HL-60 (cell line): ENCODE results near the gene MEX3C.

Experiments used
- GABPA ChIP-seq: IDR thresholded peaks from 2 replicates; pipeline ENCODE4 v1.6.1; 2012; ENCODE audit warnings: low read depth
- POLR2AphosphoS5 ChIP-seq: IDR thresholded peaks from 2 replicates; pipeline ENCODE4 v1.6.1; 2012; ENCODE audit warnings: low read depth
- SPI1 ChIP-seq: IDR thresholded peaks from 2 replicates; pipeline ENCODE4 v1.6.1; 2012; ENCODE audit warnings: low read depth, mild to moderate bottlenecking, borderline replicate concordance
- TF ChIP-seq, protein P1 (sequence below): IDR thresholded peaks from one replicate; pipeline ENCODE4 v1.5.1; 2011; ENCODE audit warnings: low read length, control low read depth, inconsistent platforms; ENCODE audit not compliant: insufficient read depth
- TF ChIP-seq, protein P2 (sequence below): IDR thresholded peaks from 2 replicates; pipeline ENCODE4 v1.6.1; 2012; ENCODE audit warnings: low read depth; ENCODE audit not compliant: insufficient replicate concordance

DNA sequence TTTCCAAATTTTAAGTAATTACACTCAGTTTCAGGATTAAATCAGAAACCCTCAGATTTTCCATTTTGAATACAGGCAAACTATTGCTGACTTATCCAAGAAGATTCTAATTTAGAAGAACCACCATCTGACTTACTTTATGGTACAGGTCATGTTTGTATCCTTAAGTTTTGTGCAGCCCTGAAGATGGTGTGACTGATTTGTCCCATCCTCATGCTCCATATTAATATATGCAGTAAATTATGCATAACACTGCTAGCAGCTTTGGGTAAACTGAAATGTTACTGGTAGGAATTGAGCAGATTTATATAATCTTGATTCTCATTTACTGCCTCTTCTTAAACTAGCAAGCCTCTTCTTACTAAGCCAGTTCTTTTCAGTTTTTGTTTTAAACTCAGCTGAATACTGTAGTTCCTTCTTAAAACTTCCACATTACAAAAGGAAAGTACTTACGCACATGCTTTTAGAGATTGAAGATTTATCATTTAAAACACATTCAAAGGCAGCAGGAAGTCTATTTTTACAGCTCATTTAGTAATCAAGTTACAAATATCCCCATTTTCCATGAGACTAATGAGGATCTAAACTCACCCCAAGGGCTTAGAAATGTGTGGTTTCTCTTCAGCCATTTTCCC, 25.7 kb downstream of the MEX3C start:
- TF ChIP-seq, protein P1, sequence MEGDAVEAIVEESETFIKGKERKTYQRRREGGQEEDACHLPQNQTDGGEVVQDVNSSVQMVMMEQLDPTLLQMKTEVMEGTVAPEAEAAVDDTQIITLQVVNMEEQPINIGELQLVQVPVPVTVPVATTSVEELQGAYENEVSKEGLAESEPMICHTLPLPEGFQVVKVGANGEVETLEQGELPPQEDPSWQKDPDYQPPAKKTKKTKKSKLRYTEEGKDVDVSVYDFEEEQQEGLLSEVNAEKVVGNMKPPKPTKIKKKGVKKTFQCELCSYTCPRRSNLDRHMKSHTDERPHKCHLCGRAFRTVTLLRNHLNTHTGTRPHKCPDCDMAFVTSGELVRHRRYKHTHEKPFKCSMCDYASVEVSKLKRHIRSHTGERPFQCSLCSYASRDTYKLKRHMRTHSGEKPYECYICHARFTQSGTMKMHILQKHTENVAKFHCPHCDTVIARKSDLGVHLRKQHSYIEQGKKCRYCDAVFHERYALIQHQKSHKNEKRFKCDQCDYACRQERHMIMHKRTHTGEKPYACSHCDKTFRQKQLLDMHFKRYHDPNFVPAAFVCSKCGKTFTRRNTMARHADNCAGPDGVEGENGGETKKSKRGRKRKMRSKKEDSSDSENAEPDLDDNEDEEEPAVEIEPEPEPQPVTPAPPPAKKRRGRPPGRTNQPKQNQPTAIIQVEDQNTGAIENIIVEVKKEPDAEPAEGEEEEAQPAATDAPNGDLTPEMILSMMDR, result no peak
- no peak for TF ChIP-seq POLR2AphosphoS5
- TF ChIP-seq GABPA, result no peak
- TF ChIP-seq, protein P2, sequence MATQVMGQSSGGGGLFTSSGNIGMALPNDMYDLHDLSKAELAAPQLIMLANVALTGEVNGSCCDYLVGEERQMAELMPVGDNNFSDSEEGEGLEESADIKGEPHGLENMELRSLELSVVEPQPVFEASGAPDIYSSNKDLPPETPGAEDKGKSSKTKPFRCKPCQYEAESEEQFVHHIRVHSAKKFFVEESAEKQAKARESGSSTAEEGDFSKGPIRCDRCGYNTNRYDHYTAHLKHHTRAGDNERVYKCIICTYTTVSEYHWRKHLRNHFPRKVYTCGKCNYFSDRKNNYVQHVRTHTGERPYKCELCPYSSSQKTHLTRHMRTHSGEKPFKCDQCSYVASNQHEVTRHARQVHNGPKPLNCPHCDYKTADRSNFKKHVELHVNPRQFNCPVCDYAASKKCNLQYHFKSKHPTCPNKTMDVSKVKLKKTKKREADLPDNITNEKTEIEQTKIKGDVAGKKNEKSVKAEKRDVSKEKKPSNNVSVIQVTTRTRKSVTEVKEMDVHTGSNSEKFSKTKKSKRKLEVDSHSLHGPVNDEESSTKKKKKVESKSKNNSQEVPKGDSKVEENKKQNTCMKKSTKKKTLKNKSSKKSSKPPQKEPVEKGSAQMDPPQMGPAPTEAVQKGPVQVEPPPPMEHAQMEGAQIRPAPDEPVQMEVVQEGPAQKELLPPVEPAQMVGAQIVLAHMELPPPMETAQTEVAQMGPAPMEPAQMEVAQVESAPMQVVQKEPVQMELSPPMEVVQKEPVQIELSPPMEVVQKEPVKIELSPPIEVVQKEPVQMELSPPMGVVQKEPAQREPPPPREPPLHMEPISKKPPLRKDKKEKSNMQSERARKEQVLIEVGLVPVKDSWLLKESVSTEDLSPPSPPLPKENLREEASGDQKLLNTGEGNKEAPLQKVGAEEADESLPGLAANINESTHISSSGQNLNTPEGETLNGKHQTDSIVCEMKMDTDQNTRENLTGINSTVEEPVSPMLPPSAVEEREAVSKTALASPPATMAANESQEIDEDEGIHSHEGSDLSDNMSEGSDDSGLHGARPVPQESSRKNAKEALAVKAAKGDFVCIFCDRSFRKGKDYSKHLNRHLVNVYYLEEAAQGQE, result no peak
- TF ChIP-seq SPI1, result no peak
